Measurements from ENCODE around the gene CD3E. TPM values are rescaled to one million over a fixed set of nuclear protein-coding genes. Genes with fewer than 3 reads are reported as not detected.

CD3E gene
- total RNA-seq (2014; rRNA removed; shearing (Covaris generic)) = not detected in 2 replicates

DNA sequence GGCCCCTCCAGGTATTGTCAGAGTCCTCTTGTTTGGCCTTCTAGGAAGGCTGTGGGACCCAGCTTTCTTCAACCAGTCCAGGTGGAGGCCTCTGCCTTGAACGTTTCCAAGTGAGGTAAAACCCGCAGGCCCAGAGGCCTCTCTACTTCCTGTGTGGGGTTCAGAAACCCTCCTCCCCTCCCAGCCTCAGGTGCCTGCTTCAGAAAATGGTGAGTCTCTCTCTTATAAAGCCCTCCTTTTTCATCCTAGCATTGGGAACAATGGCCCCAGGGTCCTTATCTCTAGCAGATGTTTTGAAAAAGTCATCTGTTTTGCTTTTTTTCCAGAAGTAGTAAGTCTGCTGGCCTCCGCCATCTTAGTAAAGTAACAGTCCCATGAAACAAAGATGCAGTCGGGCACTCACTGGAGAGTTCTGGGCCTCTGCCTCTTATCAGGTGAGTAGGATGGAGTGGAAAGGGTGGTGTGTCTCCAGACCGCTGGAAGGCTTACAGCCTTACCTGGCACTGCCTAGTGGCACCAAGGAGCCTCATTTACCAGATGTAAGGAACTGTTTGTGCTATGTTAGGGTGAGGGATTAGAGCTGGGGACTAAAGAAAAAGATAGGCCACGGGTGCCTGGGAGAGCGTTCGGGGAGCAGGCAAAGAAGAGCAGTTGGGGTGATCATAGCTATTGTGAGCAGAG lies at the start of gene CD3E:
CD3E (plus strand) TSS at position 163 of the 681 bp plus-strand sequence; CDS start at position 386, 223 bp downstream.
- no peak for DNase-seq (ENCODE audit: low read depth)

DNA sequence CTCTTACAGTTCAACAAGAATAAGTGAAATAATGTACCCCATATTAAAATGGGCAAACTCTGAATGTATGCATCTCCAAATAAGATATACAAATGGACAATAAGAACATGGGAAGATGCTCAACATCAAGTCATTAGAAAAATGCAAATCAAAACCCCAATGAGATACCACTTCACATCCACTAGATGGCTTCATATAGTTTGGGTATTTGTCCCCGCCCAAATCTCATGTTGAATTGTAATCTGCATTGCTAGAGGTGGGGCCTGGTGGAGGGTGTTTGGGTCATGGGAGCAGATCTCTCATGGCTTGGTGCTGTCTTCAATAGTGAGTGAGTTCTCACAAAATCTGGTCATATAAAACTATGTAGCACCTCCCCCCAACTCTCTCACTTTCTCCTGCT lies 46.1 kb upstream of the CD3E start:
- DNase-seq (ENCODE audit: low read depth) = no peak

DNA sequence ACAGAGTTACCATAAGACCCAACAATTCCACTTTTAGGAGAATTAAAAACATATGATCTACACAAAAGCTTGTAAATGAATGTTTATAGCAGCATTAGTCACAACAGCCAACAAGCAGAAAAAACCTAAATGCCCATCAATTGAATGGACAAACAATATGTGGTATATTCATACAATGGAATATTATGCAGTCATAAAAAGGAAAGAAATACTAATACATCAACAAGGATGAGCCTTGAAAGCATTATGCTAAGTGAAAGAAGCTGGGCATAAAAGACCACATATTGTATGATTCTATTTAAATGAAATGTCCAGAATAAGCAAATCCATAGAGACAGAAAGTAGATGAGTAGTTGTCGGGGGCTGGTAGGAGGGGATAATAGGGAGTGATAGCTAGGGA lies 45.4 kb upstream of the CD3E start:
- no peak for DNase-seq (ENCODE audit: low read depth)

DNA sequence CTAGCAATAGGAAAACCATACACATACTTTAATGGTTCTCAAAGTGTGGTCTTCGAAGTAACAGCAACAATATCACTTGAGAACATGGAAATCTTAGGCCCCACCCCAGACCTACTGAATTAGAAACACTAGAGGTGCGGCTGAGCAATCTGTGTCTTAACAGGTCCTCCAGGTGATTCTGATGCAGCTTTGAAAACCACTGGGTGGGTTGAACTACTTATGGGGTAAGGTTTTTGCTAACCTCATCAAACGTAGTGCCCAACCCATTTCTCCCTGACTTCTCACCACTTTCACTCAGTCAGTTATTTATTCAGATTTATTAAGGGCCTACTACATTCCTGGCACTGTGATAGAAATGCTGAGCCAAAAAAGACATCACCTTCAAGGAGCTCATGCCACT lies 44.2 kb upstream of the CD3E start:
- DNase-seq (ENCODE audit: low read depth) = no peak

DNA sequence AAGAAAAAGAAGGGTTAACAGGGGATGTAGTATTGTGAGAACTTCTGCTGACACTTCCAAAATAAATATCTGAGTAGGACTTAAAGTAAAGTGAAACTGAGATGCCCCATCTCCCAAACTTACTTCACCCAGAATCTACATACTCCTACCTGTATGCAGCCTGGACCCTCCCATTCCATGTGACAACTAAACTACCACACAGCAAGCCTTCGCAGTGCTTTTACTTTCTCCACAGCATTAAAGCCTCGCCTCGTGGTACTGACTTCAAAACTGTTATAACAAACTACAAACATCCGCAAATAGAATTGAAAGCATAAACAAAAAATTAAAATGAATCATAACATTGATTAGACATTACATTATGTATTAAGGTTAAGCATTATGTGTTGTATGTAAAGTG lies 41.4 kb upstream of the CD3E start:
- no peak for DNase-seq (ENCODE audit: low read depth)

DNA sequence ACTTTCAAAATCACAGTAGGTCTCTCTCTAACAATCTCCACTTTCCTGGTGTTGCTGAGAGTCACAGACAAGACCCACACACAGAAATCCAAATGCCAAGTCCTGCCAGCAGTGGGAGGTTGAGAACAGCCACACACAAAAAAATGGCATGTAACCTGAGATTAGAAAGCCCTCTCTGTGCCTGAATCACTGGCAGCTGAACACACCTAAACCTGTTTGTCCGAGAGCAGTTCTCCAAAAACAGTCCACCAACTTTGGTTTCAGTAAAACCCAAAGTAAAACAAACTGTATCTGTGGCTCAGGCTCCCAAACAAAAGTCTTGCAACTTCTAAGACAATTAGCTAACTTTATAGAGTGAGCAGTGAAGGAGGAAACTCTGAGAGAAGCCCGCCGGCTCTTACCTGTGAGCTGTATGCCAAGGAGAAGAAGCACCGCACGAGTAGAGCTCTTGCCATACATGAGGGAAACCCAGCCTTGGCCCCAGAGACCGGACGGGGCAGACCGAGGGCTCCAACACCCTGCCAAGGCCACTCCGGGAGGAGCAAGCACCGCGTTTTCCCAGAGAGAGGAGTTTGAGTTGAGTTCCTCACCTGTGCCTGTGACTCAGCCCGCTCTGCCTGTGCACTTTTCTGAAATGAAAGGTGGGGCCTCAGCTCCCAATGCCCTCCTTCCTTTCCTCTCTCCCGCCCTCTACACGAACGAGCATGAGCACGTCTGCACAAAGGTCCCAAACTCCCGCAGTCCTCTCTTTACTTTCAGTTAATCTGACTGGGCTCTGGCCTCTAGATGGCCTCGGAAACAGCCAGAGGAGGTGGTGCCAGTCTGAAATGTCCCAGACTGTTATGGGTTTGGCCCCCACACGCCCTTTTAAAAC lies 40.6 kb upstream of the CD3E start, which contains the start of gene MPZL2:
MPZL2 (minus strand) TSS at position 603 of the 874 bp plus-strand sequence; CDS start at position 459, 144 bp downstream.
- peak; percentile 26 for DNase-seq (ENCODE audit: low read depth)

DNA sequence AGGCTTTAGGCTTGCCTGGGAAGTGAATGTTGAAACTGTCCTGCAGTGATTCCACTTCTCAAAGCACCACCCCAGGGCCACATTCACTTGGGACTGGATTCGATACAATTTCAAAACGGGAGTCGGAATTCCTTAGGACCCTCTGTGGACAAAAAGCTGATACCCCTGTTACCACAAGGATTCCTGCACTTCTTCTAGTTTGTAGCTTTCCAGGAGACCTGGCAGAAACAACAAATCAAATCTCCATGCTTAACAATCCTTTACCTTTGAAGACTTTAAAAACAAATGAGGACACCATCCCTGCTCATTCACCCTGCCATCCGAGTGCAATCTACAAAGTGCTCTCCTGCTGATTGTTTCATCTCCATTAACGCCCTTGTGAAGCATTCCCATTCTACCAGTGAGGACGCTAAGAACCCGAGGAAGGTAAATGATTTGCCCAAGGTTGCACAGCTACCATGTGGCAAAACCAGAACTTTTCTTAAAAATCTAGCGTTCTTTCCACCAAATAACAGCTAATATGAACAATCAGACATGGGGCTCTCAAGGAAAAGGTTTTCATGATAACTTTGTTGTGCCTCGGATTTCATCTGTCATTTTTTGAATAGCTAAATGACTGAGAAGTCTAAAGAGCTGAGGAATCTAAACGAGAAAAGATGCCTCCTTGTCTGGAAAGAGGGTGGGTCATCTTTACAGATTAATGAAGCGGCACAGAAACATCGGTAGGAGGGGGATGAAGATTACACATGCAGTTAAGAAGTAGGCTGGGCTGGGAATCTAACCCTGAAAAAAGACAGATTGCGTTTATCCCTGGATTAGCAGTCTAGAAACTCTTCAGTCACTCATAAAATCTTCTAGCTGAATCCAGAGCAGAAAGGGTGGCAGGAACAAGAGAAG lies 39.7 kb upstream of the CD3E start:
- no peak for DNase-seq (ENCODE audit: low read depth)

DNA sequence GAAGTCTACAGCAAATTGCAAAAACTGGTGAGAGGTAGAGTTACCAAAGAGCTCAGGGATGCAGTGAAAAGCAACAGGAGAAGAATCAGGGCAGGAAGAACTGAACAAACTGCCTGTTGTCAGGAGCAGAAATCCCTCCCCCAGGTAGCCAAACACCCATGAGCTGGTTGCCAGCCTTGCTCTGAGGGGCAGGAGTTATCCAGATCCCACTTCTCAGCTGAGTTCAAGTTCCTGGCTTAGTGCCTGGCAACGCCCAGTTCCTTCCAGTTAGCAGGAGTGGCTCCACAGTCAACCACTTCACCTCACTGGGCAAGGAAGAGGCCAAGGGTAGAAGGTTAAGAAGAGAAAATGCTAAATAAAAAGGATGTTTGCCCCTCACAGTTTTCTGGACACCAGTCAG lies 38.6 kb upstream of the CD3E start:
- DNase-seq (ENCODE audit: low read depth) = no peak

DNA sequence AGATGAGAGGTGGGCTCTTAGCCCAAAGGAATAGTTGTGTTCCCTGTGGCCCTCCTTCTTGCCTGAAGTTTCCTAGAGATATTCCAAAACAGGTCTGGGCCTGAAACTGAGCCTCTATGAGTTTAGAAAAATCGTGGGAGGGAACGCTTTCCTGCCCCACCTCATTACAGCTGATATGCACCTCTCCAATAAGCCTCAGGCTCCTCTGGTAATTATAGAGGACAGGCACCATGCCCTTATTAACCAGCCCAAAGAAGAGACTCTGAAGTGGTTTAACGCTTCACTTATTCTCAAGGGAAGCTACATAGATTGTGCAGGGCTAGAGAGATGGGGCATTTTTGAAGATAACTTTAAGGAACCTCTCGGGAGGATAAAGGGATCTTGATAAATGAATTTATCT lies 37.0 kb upstream of the CD3E start:
- DNase-seq (ENCODE audit: low read depth) = no peak

DNA sequence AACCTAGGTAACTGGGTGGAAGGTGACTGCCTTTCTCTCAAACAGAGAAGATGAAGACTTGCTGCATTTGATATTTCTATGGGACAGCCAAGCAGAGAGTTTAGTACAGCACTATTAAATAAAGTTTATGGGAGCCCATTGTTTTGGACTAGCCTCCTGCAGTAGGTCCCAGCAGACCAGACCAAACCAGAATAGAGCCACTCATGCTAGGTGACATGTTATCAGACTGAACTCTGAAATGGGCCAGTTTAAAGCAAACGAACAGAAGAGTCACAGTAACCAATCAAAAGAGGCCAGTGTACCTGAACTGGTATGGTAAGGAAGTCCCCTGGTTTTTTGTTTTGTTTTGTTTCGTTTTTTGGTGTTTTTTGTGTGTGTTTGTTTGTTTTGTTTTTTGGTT lies 32.5 kb upstream of the CD3E start:
- DNase-seq (ENCODE audit: low read depth) = no peak

DNA sequence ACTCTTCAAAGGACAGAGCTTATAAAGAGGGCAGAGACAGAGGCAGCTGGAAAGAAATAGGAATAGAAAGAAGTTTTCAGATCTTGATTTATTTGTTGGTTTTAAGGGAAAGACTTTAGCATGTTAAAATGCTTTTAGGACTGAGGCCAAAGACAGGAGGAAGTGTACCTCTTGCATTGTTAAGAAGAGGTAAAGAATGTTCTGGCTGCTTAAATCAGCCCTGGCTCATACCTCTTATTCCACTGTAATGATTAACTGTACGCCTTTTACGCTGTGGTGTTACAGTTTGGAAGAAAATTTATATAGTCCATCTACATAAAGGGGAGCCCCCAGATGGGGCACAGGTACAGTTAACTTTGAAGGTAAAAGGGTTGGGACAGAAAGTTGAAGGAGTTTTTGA lies 30.3 kb upstream of the CD3E start:
- DNase-seq (ENCODE audit: low read depth) = no peak

DNA sequence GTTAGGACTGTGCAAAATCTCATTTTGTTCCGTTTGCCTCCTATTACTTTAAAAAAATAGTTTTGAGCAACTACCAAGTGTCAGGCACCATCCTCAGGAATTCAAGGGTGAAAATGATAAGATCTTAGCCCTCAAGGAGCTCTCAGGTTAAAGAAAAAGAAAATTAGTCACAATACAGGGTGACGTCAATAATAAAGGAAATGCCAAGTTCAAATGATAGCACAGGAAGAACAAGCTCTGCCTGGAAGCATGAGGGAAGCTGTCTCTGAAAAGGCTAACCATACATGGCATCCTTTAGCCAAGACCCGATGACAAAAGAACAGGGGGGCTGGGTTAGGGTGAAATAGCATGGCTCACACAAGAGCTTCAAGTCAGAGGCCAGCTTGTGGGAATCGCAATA lies 29.4 kb upstream of the CD3E start:
- DNase-seq (ENCODE audit: low read depth) = peak; percentile 49

DNA sequence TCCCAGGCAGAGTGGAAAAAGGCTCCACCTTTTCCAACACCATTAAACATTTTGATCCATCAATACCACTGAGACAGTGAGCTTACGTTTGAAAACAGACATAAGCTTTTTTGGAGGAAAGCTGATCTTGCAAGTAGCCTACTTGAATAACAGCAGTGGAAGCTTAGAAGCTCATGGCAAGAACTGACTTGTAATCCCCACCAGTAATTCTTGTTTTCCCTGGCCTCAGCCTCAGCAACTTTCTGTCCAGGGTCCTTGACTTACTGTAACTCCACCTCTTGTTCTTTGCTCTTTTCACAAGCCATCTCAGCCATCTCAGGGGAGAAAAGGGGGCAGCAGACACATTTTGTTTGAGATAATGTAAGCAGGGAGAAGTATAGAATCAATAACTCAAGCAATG lies 28.1 kb upstream of the CD3E start:
- no peak for DNase-seq (ENCODE audit: low read depth)

DNA sequence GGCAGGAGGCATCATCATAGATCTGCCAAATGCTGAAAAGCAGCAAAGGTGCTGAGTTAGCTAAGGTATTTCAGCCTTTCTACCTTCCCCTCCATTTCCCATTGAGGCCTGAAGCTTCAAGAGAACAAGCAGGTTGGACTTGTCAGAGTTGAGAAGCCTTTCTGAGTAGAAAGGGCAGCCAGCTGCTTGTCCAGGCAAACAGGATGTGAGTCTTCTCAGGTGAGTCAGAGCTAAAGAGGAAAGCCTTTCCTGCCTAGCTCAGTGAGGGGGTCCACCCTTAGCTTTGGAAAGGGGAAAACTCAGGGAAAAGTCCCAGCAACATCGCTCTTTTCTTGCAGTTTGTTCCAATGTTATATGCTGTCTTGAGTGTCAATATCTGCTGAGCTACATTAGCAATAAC lies 27.2 kb upstream of the CD3E start:
- DNase-seq (ENCODE audit: low read depth) = peak; percentile 81

DNA sequence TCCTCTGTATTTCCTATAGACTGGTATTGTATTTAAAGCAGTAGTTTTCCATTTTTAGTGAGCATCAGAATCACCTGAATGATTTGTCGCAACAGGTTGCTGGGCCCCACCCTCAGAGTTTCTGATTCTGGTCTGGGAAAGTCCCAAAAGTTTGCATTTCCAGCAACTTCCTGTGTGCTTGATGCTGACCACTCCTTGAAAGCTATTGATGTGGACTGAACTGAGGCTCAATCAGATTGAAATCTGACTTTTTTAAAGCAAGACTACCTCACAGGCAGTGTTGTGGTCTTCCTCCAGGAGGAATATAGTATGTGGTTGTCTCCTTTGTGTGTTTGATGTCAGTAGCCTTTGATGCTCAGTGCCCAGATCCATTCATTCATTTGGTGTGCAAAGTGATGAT lies 23.2 kb upstream of the CD3E start:
- DNase-seq (ENCODE audit: low read depth) = no peak

DNA sequence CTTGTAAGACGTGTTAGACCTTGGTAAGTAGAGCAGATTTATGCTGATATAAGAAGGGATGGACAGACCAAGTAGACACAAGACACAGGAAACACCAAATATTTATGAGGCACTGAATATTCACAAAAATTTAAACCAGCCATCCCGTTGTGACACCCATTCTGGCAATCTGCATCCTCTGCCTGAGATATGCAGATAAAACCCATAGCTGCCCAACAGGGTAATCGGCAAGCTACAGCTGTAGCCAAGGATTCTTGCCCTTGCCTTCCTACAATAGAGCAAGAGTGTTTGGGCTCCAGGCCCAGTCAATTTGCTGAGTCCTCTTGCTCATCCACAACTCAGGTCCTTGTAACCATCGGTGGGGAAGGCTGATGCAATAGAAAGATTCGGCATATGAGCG lies 21.9 kb upstream of the CD3E start:
- DNase-seq (ENCODE audit: low read depth) = no peak

DNA sequence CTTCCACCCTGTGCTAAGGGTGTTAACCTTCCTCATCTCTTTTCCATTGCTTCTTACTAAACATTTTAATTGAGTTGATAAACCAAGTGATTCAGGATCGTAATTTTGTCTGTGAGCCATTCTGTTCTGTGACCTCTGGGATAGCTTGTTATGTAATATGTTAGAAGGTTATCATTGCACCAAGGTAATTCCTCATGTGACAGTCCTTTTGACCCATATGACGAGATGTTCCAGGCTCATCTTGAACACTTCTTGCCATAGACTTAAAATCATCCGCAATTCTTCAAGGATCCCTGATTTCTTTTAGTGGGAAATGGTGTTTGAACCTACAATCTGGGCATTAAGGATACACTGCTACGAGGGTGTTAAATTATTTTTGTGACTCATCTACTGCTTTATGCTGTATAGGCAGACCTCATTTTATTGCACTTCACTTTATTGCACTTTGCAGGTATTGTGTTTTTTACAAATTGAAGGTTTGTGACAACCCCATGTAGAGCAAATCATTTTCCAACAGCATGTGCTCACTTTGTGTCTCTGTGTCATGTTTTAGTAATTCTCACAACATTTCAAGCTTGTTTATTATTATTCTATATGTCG lies 21.4 kb upstream of the CD3E start:
- DNase-seq (ENCODE audit: low read depth) = no peak

DNA sequence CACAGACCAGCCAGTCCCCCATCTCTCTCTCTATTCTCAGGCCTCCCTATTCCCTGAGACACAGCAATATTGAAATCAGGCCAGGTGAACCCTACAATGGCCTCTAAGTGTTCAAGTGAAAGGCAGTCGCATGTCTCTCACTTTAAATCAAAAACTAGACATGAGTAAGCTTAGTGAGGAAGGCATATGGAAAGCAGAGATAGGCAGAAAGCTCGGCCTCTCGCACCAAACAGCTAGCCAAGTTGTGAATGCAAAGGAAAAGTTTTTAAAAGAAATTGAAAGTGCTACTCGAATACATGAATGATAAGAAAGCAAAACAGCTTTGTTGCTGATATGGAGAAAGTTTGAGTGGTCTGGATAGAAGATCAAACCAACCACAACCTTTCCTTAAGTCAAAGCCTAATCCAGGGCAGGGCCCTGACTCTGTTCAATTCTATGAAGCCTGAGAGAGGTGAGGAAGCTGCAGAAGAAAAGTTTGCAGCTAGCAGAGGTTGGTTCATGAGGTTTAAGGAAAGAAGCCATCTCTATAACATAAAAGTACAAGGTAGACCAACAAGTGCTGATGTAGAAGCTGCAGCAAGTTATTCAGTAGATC lies 20.7 kb upstream of the CD3E start:
- no peak for DNase-seq (ENCODE audit: low read depth)

DNA sequence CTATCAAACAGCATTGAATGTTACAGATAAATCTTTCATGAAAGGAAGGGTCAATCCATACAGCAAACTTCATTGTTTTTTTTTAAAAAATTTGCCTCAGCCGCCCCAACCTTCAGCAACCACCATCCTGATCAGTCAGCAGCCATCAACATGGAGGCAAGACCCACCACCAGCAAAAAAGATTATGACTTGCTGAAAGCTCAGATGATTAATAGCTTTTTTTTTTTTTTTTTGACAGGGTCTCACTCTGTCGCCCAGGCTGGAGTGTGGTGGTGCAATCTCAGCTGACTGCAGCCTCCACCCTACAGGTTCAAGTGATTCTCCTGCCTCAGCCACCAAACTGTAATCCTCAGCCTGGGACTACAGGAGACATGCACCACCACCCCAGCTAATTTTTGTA lies 18.0 kb upstream of the CD3E start:
- peak; percentile 21 for DNase-seq (ENCODE audit: low read depth)

DNA sequence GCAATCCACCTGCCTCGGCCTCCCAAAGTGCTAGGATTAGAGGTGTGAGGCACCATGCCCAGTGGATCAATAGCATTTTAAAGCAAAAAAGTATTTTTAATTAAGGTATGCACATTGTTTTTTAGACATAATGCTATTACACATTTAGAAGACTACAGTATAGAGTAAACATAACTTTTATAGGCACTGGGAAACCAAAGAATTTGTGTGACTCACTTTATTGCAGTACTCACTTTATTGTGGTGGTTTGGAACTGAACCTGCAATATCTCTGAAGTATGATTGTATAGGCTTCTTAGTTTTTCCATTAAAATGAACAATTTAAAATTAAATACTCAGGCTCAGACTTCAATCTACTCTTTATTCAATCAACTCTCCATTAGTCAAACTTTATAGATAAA lies 17.5 kb upstream of the CD3E start:
- DNase-seq (ENCODE audit: low read depth) = peak; percentile 60

DNA sequence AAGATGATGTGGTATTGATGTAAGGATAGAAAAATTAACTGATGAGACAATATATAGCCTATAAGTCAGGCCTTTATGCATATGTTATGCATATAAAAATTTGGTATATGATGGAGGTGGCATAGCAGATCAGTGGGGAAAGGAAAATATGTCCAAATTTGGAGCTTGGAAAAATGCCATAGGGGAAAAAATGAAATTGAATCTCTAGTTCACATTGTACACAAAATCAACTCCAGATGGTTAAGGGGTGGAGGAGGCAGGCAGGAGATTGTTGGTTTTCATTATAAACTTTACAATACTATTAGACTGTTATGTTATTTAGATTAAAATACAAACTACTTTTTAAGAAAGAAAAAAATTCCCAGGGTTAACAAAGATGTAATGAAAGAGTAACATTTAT lies 15.1 kb upstream of the CD3E start:
- DNase-seq (ENCODE audit: low read depth) = no peak
